ENCODE results near the gene D2HGDH. TPM values are rescaled to one million over a fixed set of nuclear protein-coding genes. Genes with fewer than 3 reads are reported as not detected.
A peak's percentile ranks its signal among the peaks of the same experiment; 100 is the strongest.
"Not testable (repeated sequence)": the region's sequence is repeated elsewhere in the genome, so short reads cannot be mapped to it uniquely, and the experiment has no call there.

The D2HGDH gene
- total RNA-seq, 1 donor from 2014 or later: 55.4 TPM

GRCh38 chr2:241817126-241817820 lies 82.8 kb downstream of the D2HGDH start:
- ATAC-seq (ENCODE audit: low read depth): no peak
- TF ChIP-seq, protein P1, sequence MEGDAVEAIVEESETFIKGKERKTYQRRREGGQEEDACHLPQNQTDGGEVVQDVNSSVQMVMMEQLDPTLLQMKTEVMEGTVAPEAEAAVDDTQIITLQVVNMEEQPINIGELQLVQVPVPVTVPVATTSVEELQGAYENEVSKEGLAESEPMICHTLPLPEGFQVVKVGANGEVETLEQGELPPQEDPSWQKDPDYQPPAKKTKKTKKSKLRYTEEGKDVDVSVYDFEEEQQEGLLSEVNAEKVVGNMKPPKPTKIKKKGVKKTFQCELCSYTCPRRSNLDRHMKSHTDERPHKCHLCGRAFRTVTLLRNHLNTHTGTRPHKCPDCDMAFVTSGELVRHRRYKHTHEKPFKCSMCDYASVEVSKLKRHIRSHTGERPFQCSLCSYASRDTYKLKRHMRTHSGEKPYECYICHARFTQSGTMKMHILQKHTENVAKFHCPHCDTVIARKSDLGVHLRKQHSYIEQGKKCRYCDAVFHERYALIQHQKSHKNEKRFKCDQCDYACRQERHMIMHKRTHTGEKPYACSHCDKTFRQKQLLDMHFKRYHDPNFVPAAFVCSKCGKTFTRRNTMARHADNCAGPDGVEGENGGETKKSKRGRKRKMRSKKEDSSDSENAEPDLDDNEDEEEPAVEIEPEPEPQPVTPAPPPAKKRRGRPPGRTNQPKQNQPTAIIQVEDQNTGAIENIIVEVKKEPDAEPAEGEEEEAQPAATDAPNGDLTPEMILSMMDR (IDR thresholded peaks at IDR 0.05): no peak
- Mint-ChIP-seq H3K4me3 (peak overlapping the region; percentile 19), H3K36me3 (ENCODE audit: low read depth) (no peaks in the 10 kb centered on the region), H3K9me3 (no peaks in the 10 kb centered on the region), H3K4me1 (peaks cover 22% of the 10 kb centered on the region), H3K27me3 (peaks cover 9% of the 10 kb centered on the region), H3K27ac (no peak overlapping the region)
- POLR2A ChIA-PET: interaction anchor here (0.7 kb wide), 1 partner anchor 141 kb away, joined by 3 read pairs; no protein-coding TSS in a partner anchor
- DNase-seq: no peak
- intact Hi-C loops (cut with micrococcal nuclease): no loop called here
- CTCF ChIA-PET: no interaction called here

- POLR2A ChIA-PET: interaction anchor here (0.7 kb wide), 1 partner anchor 142 kb away, joined by 3 read pairs; no protein-coding TSS in a partner anchor
- H3K9me3 Mint-ChIP-seq; ATAC-seq (ENCODE audit: low read depth); intact Hi-C loops (cut with micrococcal nuclease); H3K36me3 Mint-ChIP-seq (ENCODE audit: low read depth); DNase-seq; H3K27ac Mint-ChIP-seq; H3K27me3 Mint-ChIP-seq; CTCF ChIA-PET: not testable (repeated sequence)
- Mint-ChIP-seq H3K4me1 (peaks cover 21% of the 10 kb centered on the region), H3K4me3 (peak overlapping the region; percentile 19)
These were observed 83.4 kb downstream of the D2HGDH start for GRCh38 chr2:241817821-241818215.

Other genes with a start within 250 kb of the D2HGDH start
- 123 and 151 TPM in 2 replicates for gene STK25, start 226.0 kb upstream of the D2HGDH start, total RNA-seq
- 0.10 TPM in 1 of 2 replicates, not detected in the other for gene BOK, start 175.9 kb upstream of the D2HGDH start, total RNA-seq
- gene THAP4, start 97.5 kb upstream of the D2HGDH start, total RNA-seq: 23.7 and 26.7 TPM in 2 replicates
- 92.6 and 101 TPM in 2 replicates for gene ATG4B, start 96.9 kb upstream of the D2HGDH start, total RNA-seq
- 29.2 and 34.7 TPM in 2 replicates for gene DTYMK, start 47.8 kb upstream of the D2HGDH start, total RNA-seq
- gene ING5, start 32.6 kb upstream of the D2HGDH start, total RNA-seq: 49.3 and 61.1 TPM in 2 replicates
- gene GAL3ST2, start 42.2 kb downstream of the D2HGDH start, total RNA-seq: 0.15 TPM in 1 of 2 replicates, not detected in the other
- gene NEU4, start 74.6 kb downstream of the D2HGDH start, total RNA-seq: 0.10 and 0.31 TPM in 2 replicates
- 2.6 and 3.5 TPM in 2 replicates for gene PDCD1, start 124.3 kb downstream of the D2HGDH start, total RNA-seq
- 0.12 TPM in 1 of 2 replicates, not detected in the other for gene RTP5, start 135.1 kb downstream of the D2HGDH start, total RNA-seq

Measured in activated B cell treated with CpG ODN at 0.5 μM for 24 hours (primary cell).